ENCODE data around the gene NR3C2. TPM values are rescaled to one million over a fixed set of nuclear protein-coding genes. Genes with fewer than 3 reads are reported as not detected.

The NR3C2 gene
- total RNA-seq, 2 donors from 2014 or later = 7.1 to 7.8 TPM

DNA sequence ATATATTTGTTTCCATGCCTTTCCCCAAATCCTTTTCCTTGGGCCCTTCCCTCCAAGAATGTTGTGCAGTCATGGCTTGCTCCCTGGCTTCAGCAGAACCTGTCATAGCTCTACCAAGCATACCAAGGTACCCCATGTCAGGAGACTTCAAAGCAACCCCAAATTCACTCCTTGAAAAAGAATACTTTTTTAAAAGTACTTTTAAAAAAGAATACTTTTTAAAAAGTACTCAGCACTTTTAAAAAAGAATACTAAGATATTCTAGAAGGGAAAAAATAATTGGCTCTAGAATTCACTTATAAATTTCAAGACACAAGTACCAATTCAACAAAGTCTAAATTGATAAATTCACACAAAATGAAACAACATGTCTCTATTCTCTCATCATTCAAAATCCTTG, 76.0 kb downstream of the NR3C2 start:
- H3K9me3 Mint-ChIP-seq = no peaks in the 10 kb centered on the region
- peaks cover 12% of the 10 kb centered on the region for H3K4me1 Mint-ChIP-seq
- H3K27me3 Mint-ChIP-seq = no peaks in the 10 kb centered on the region
- no peaks in the 10 kb centered on the region for H3K36me3 Mint-ChIP-seq (ENCODE audit: low read depth)
- no peak overlapping the region for H3K27ac Mint-ChIP-seq
- ATAC-seq (replicated peaks) = no peak
- H3K4me3 Mint-ChIP-seq = no peak overlapping the region

DNA sequence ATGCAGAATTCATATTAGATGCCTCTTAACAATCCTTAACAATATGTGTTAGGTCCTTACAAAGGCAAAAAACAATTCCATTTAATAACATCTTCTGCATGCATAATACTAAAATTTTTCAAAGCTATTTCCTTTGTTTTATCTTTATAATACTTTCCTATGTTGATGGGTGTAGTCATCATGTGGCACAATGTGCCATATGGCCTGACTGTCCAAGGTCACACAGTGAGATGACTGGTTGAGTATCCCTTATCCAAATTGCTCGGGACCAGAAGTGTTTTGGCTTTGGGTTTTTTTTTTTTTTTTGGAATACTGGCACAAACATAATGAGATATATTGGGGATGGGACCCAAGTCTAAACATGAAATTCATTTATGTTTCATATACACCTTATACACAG, 77.7 kb downstream of the NR3C2 start:
- H3K4me3 Mint-ChIP-seq = no peak overlapping the region
- no peaks in the 10 kb centered on the region for H3K36me3 Mint-ChIP-seq (ENCODE audit: low read depth)
- peaks cover 17% of the 10 kb centered on the region for H3K4me1 Mint-ChIP-seq
- H3K9me3 Mint-ChIP-seq = no peaks in the 10 kb centered on the region
- no peak overlapping the region for H3K27ac Mint-ChIP-seq
- no peaks in the 10 kb centered on the region for H3K27me3 Mint-ChIP-seq
- no peak for ATAC-seq (replicated peaks)

DNA sequence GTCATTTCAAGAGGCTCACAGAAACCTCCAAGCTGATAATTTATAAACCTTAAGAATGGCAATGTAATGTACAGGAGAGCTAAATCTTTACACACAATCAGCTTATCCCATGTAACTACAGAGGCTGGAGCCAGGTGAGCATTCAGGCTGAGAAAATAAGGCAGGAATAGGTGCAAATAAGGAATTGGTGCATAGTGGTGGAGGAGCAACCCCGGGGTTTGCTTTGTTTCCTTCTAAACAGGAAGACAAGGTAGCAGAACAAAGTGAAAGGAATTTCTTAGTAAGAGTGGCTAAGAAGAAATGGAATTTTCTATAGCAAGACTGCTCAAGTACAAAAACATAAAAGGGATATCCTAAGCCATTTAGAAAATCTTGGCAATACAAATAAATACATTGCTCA, 82.4 kb downstream of the NR3C2 start:
- Mint-ChIP-seq H3K27ac (no peak overlapping the region), H3K27me3 (no peaks in the 10 kb centered on the region), H3K9me3 (no peaks in the 10 kb centered on the region), H3K4me3 (peak overlapping the region; percentile 71), H3K4me1 (peaks cover 11% of the 10 kb centered on the region), H3K36me3 (ENCODE audit: low read depth) (no peaks in the 10 kb centered on the region)
- peak; percentile 31 for ATAC-seq (replicated peaks)

DNA sequence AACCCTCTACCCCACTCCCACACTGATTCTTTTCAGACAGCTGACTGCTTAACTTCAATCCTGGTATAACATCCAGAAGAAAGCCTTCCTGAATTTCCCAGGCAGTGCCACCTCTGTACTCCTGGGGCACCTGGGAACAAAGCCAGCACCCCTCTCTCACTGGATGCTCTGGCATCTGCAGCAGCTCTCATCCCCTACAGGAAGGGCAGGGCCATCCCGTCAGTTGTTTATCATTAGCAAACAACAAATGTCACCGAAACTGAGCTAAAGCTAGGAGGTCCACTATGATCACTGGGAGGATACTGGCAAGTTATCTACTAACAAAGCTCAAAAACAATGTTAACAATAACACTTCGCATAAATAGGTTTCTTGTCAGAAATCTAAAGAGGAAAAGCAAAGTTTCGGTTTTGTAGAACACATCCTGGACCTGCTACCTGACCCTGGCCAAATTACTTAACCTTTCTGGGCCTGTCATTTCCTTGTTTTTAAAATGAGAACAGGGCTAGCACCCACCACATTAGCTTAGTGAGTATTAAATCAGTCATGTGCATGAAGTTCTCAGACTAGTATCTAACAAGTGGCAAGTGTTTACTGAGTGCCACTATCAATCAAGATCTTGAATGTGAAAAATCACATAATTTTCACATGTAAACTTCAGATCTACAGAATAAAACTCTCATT, 86.6 kb downstream of the NR3C2 start:
- no peaks in the 10 kb centered on the region for H3K36me3 Mint-ChIP-seq (ENCODE audit: low read depth)
- peak; percentile 64 for ATAC-seq (replicated peaks)
- H3K4me1 Mint-ChIP-seq = peaks cover 11% of the 10 kb centered on the region
- H3K27me3 Mint-ChIP-seq = no peaks in the 10 kb centered on the region
- peak overlapping the region; percentile 43 for H3K4me3 Mint-ChIP-seq
- H3K9me3 Mint-ChIP-seq = no peaks in the 10 kb centered on the region
- peak overlapping the region; percentile 15 for H3K27ac Mint-ChIP-seq

DNA sequence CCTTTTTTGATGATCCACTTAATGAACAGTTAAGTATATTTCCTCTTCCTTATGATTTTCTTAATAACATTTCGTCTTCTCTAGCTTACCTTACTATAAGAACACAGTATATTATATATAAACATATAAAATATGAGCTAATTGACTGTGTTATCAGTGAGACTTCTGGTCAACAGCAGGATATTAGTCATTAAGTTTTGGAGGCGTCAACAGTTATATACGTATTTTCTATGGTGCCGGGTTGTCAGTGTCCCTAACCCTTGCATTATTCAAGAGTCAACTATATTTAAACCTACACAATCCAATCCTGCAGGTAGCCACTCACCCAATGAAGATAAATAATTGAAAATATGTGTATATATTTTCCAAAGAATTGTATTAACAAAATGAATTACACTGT, 88.0 kb downstream of the NR3C2 start:
- peaks cover 6% of the 10 kb centered on the region for H3K4me1 Mint-ChIP-seq
- H3K27ac Mint-ChIP-seq = no peak overlapping the region
- H3K27me3 Mint-ChIP-seq = no peaks in the 10 kb centered on the region
- no peaks in the 10 kb centered on the region for H3K36me3 Mint-ChIP-seq (ENCODE audit: low read depth)
- no peak for ATAC-seq (replicated peaks)
- no peak overlapping the region for H3K4me3 Mint-ChIP-seq
- no peaks in the 10 kb centered on the region for H3K9me3 Mint-ChIP-seq

DNA sequence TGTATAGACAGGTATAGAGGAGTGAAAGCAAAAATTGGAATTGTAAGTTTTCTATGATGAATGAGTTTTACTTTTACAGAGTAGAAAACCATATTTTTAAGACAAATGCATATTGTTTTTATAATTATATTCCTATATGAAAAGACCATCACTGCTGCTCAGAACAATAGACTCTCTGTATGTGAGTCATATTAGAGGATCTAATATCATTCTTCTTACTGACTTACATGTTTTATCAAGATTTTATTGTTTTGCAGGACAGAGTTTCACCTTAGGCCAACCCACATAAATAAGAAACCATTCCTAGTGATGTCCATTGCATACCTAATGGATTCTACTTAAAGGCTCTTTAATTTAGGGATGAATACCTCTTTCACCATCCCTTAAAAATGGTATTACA, 88.6 kb downstream of the NR3C2 start:
- Mint-ChIP-seq H3K27me3 (no peaks in the 10 kb centered on the region), H3K4me3 (no peak overlapping the region), H3K36me3 (ENCODE audit: low read depth) (no peaks in the 10 kb centered on the region), H3K4me1 (peaks cover 10% of the 10 kb centered on the region), H3K27ac (no peak overlapping the region), H3K9me3 (no peaks in the 10 kb centered on the region)
- ATAC-seq (replicated peaks) = no peak

DNA sequence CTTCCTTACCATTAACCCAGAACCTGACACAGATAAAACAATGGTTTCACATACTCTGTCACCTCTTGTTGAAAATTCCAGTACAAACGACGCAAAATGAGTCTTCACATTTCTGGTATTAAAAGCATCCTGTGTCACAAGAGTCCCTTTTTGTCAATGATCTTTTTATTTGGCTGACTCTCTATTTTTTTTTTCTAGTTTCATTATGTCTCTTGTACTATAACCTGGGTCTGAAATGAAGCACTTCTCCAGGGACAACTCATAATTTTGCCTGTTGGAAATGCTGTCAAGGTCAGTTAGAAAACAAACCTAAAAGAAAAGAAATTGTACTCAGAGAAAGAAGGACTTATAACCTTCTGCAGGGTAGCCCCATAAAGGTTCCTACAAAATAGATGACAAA, 93.1 kb downstream of the NR3C2 start:
- Mint-ChIP-seq H3K27ac (peak overlapping the region; percentile 23), H3K4me1 (peaks cover 16% of the 10 kb centered on the region), H3K27me3 (no peaks in the 10 kb centered on the region), H3K9me3 (no peaks in the 10 kb centered on the region), H3K36me3 (ENCODE audit: low read depth) (no peaks in the 10 kb centered on the region), H3K4me3 (peak overlapping the region; percentile 41)
- ATAC-seq (replicated peaks) = peak; percentile 52

DNA sequence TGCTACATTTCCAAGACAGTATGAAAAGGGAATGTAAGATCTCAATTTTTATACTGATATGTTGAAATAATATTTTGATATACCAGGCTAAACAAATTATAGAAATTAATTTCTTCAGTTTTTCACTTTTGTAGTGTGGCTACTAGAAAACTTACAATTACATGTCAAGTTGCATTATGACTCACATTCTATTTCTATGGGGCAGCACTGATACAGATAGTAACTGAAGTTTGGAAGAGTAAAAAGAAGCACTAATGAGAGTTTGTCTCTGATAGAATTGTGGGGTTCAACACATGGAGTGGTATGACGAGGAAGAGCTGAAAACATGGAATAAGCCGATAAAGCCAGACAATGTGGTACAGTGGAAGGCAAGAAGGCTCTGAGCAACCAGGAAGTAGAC, 95.6 kb downstream of the NR3C2 start:
- no peak for ATAC-seq (replicated peaks)
- no peak overlapping the region for H3K27ac Mint-ChIP-seq
- no peaks in the 10 kb centered on the region for H3K36me3 Mint-ChIP-seq (ENCODE audit: low read depth)
- H3K27me3 Mint-ChIP-seq = no peaks in the 10 kb centered on the region
- no peaks in the 10 kb centered on the region for H3K9me3 Mint-ChIP-seq
- H3K4me3 Mint-ChIP-seq = no peak overlapping the region
- H3K4me1 Mint-ChIP-seq = peaks cover 16% of the 10 kb centered on the region

DNA sequence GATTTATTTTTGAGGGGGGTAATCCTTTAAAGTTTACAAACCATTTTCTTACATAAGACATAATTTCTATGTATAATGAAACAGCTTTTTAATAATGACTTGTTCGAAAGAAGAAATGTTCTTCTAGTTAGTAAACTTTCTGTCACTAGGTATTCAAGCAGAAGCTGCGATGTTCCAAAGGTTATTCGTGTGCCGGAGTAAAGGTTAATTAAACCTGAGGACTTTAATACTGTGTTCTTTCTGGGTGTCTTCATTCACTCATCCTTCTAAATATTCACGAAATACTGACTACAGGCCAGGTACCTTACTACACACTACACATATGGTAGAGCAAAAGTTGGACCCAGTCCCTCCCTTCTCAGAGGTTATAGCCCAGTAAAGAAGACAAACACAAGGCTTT, 96.7 kb downstream of the NR3C2 start:
- H3K4me1 Mint-ChIP-seq = peaks cover 16% of the 10 kb centered on the region
- no peaks in the 10 kb centered on the region for H3K36me3 Mint-ChIP-seq (ENCODE audit: low read depth)
- H3K9me3 Mint-ChIP-seq = peaks cover 3% of the 10 kb centered on the region
- ATAC-seq (replicated peaks) = no peak
- no peak overlapping the region for H3K27ac Mint-ChIP-seq
- no peak overlapping the region for H3K4me3 Mint-ChIP-seq
- H3K27me3 Mint-ChIP-seq = no peaks in the 10 kb centered on the region

DNA sequence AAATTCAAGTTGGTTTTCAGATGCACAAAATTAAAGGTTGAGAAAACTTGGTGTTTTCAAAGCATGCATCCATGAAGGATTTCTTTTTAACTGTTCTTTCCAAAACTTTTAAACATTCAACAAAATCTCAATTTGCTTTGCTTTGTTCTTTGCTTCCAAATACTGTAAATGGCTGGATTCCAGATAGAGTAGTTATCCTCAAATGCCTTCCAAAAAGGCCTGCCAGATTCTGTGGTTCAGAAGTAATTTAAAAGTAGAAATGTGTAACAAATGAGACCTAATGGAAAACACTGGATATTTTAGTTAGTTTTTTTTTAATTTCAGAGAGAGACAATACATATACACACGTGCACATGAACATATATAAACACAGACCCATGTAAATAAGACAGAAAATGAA, 97.3 kb downstream of the NR3C2 start:
- no peaks in the 10 kb centered on the region for H3K27me3 Mint-ChIP-seq
- no peaks in the 10 kb centered on the region for H3K36me3 Mint-ChIP-seq (ENCODE audit: low read depth)
- no peak overlapping the region for H3K4me3 Mint-ChIP-seq
- H3K27ac Mint-ChIP-seq = no peak overlapping the region
- no peak for ATAC-seq (replicated peaks)
- H3K4me1 Mint-ChIP-seq = peaks cover 16% of the 10 kb centered on the region
- peaks cover 3% of the 10 kb centered on the region for H3K9me3 Mint-ChIP-seq

DNA sequence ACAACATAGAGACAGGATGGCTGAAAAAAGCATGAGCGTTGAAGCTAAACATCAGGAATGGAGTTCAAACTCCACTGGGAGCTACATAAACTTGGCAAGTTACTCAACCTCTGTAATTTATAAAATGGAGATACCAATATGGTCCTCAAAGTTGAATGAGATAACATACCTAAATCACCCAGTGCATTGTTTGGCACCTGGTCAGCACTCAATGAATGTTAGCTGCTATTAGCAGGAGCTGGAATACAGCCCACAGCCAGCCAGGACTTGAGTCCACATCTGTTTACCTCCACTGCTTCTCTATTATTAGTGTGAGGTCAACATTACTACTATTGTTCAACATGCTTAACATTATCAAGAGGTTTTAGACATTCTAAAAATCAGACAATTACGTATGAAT, 97.9 kb downstream of the NR3C2 start:
- no peak overlapping the region for H3K4me3 Mint-ChIP-seq
- H3K4me1 Mint-ChIP-seq = peaks cover 16% of the 10 kb centered on the region
- H3K27me3 Mint-ChIP-seq = no peaks in the 10 kb centered on the region
- ATAC-seq (replicated peaks) = no peak
- no peaks in the 10 kb centered on the region for H3K36me3 Mint-ChIP-seq (ENCODE audit: low read depth)
- no peak overlapping the region for H3K27ac Mint-ChIP-seq
- peaks cover 3% of the 10 kb centered on the region for H3K9me3 Mint-ChIP-seq

DNA sequence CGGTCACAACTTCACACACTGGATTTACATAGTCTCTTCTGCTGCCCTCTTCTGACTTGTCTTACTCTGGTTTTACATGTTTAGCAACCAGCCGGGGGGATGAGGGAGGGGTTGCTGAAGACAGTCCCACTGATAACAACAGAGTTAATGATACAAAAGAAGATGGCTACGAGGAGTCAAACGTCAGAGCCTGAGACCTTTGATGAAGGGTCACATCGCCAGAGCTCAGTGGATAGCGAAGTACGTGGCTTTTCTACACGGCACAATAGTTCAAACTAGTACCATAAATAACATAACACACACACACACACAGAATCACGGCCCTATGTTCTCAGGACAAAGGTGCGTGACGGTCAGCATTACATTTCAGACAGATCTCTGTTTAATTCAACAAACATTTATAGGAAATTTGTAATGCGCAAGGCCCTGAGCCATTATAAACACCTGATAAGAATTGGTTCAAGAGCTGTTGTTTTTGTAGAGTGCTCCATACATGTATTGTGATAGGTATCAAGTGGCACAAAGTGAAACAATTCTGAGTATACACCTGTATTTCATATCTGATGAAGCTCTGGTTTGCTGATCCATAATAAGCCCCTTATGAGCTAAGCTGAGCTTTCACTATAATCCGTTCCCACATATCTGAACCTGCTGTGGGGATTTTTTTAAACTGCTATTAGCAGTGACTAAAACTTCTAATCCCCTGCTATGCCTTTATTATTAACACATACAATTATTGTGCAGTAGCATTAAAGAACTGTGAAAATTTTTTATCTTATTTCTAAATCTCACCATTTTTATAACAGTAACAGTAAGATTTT, 100.0 kb downstream of the NR3C2 start:
- H3K4me1 Mint-ChIP-seq = peaks cover 11% of the 10 kb centered on the region
- peaks cover 3% of the 10 kb centered on the region for H3K9me3 Mint-ChIP-seq
- H3K27ac Mint-ChIP-seq = no peak overlapping the region
- H3K36me3 Mint-ChIP-seq (ENCODE audit: low read depth) = no peaks in the 10 kb centered on the region
- no peaks in the 10 kb centered on the region for H3K27me3 Mint-ChIP-seq
- H3K4me3 Mint-ChIP-seq = no peak overlapping the region
- no peak for ATAC-seq (replicated peaks)

DNA sequence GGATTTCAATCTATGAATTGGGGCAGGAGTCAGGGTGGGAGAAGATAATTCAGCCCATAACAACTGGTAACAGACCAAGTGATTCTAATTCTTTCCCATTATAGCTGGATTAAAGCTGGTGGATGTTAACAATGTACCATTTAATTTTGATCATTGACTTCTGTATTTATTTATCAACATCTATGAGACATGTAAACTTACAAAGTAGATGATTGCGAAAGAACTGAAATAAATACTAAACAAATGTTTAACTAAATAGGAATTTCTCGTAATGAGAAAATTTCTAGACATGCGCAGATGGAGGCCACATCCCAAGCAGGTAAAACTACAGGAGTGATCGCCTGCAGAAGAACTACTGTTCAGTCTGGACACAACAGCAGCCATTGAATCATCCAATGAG, 107.1 kb downstream of the NR3C2 start:
- Mint-ChIP-seq H3K27ac (no peak overlapping the region), H3K36me3 (ENCODE audit: low read depth) (no peaks in the 10 kb centered on the region), H3K4me3 (no peak overlapping the region), H3K9me3 (no peaks in the 10 kb centered on the region), H3K27me3 (no peaks in the 10 kb centered on the region), H3K4me1 (peaks cover 6% of the 10 kb centered on the region)
- no peak for ATAC-seq (replicated peaks)

DNA sequence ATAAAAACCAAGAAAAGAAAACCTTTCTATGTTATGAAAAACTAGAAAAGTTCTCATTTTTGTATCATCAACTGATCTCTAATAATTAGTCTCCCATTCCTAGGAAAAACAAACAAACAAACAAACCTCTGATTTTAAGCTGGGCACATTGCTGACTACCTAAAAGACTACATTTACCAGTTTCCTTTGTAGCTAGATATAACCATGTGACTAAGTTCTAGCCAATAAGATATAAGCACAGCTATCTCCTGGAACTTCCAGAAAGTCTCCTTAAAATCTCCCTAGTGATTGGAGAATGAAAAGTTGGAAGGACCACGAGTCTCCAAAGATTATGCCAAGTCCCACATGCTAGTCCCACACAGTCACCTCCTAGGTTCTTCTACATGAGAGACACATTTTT, 108.9 kb downstream of the NR3C2 start:
- Mint-ChIP-seq H3K4me1 (peaks cover 8% of the 10 kb centered on the region), H3K27ac (no peak overlapping the region), H3K27me3 (no peaks in the 10 kb centered on the region), H3K9me3 (no peaks in the 10 kb centered on the region), H3K4me3 (no peak overlapping the region), H3K36me3 (ENCODE audit: low read depth) (no peaks in the 10 kb centered on the region)
- ATAC-seq (replicated peaks) = no peak

DNA sequence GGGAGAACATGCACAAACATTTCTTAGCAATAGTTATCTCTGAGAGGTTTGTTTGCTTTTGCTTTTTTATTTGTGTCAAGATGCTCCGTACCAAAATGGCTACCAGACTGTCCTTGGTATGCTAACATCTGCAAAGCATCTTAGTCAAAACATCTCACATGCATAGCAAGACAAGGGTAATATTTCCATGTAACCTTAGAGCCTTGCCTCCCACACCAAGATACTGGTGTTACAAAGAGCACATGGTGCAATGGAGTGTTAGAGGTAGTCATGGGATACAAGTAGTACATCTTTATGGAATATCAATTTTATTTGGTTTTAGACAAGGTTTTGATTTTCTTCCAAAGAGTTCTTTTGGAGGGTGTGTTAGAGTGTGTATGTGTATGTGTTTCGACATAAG, 109.7 kb downstream of the NR3C2 start:
- Mint-ChIP-seq H3K27ac (no peak overlapping the region), H3K9me3 (no peaks in the 10 kb centered on the region), H3K27me3 (no peaks in the 10 kb centered on the region), H3K4me1 (peaks cover 16% of the 10 kb centered on the region), H3K4me3 (no peak overlapping the region), H3K36me3 (ENCODE audit: low read depth) (no peaks in the 10 kb centered on the region)
- ATAC-seq (replicated peaks) = no peak

All from activated T-helper 17 cell treated with anti-CD3 and anti-CD28 coated beads, Interleukin-2, amount 50 U/mL, for 72 hours (primary cell).